ENCODE results near the gene NME7. TPM values are rescaled to one million over a fixed set of nuclear protein-coding genes. Genes with fewer than 3 reads are reported as not detected.

Gene NME7
- total RNA-seq, 1 experiment from 2014 or later = 21.8 TPM

- Histone ChIP-seq H2AFZ (ENCODE audit: low read depth, low read length, poor library complexity, severe bottlenecking) (no peak overlapping the region), H3K27me3 (ENCODE audit: insufficient read depth, low read length) (no peaks in the 10 kb centered on the region), H3K9me2 (ENCODE audit: insufficient read depth) (no peaks in the 10 kb centered on the region), H3K4me2 (ENCODE audit: low read length) (no peak overlapping the region), H3K4me3 (replicated peaks in 1 of 2; ENCODE audit: low read depth in 1 of 2, low read length in 2 of 2) (no peak overlapping the region), H3K4me1 (ENCODE audit: control insufficient read depth in 1 of 2, insufficient read depth in 2 of 2, low read length in 2 of 2) (no peaks in the 10 kb centered on the region), H4K20me1 (ENCODE audit: insufficient read depth) (no peaks in the 10 kb centered on the region), H3K79me2 (ENCODE audit: insufficient read depth, low read length) (no peaks in the 10 kb centered on the region), H3K36me3 (ENCODE audit: control insufficient read depth in 1 of 2, insufficient read depth in 2 of 2, low read length in 2 of 2) (no peaks in the 10 kb centered on the region), H3K9me3 (ENCODE audit: control insufficient read depth in 1 of 2, insufficient read depth in 1 of 2, low read depth in 1 of 2, low read length in 2 of 2) (no peaks in the 10 kb centered on the region), H3K27ac (ENCODE audit: low read depth, low read length) (no peak overlapping the region), H3K9ac (ENCODE audit: low read length) (no peak overlapping the region)
- CTCF ChIA-PET = no interaction called here
- RAD21 ChIA-PET (ENCODE audit: low non-redundant PET in 1 of 2, low total read pairs in 2 of 2, uncharacterized antibody in 2 of 2, unreplicated experiment in 2 of 2) = no interaction called here
- intact Hi-C loops (cut with micrococcal nuclease) = no loop called here
- TF ChIP-seq CEBPB (IDR thresholded peaks at IDR 0.05; ENCODE audit: low read depth) = no peak
- peak; percentile 14; the same call in 1 of the 2 replicates for TF ChIP-seq RAD21 (IDR thresholded peaks at IDR 0.05; ENCODE audit: low read depth)
- TF ChIP-seq JUND (IDR thresholded peaks at IDR 0.05) = no peak
- no TSS peak for BruUV-seq (replicated peaks)
- DNase-seq (ENCODE audit: low read depth, low spot score) = no peak
- POLR2A ChIA-PET = no interaction called here
- ATAC-seq = no peak
Measured at GRCh38 chr1:169193191-169193850, 174.3 kb downstream of the NME7 start.

- H4K20me1 ChIP-seq (ENCODE audit: insufficient read depth) = no peaks in the 10 kb centered on the region
- POLR2A ChIA-PET = no interaction called here
- no peak overlapping the region for H3K4me2 ChIP-seq (ENCODE audit: low read length)
- CTCF ChIA-PET = no interaction called here
- no peaks in the 10 kb centered on the region for H3K36me3 ChIP-seq (ENCODE audit: control insufficient read depth in 1 of 2, insufficient read depth in 2 of 2, low read length in 2 of 2)
- no TSS peak for BruUV-seq (replicated peaks)
- H3K9me2 ChIP-seq (ENCODE audit: insufficient read depth) = no peaks in the 10 kb centered on the region
- H3K9me3 ChIP-seq (ENCODE audit: control insufficient read depth in 1 of 2, insufficient read depth in 1 of 2, low read depth in 1 of 2, low read length in 2 of 2) = no peaks in the 10 kb centered on the region
- H2AFZ ChIP-seq (ENCODE audit: low read depth, low read length, poor library complexity, severe bottlenecking) = no peak overlapping the region
- no peak overlapping the region for H3K27ac ChIP-seq (ENCODE audit: low read depth, low read length)
- DNase-seq (ENCODE audit: low read depth, low spot score) (no peak), ATAC-seq (no peak)
- intact Hi-C loops (cut with micrococcal nuclease) = no loop called here
- H3K79me2 ChIP-seq (ENCODE audit: insufficient read depth, low read length) = no peaks in the 10 kb centered on the region
- H3K4me1 ChIP-seq (ENCODE audit: control insufficient read depth in 1 of 2, insufficient read depth in 2 of 2, low read length in 2 of 2) = no peaks in the 10 kb centered on the region
- RAD21 ChIA-PET (ENCODE audit: low non-redundant PET in 1 of 2, low total read pairs in 2 of 2, uncharacterized antibody in 2 of 2, unreplicated experiment in 2 of 2) = no interaction called here
- no peaks in the 10 kb centered on the region for H3K27me3 ChIP-seq (ENCODE audit: insufficient read depth, low read length)
- TF ChIP-seq MAX (IDR thresholded peaks at IDR 0.05) = no peak
- no peak for TF ChIP-seq YY1 (IDR thresholded peaks at IDR 0.05; ENCODE audit: extremely low read depth, insufficient replicate concordance, low read depth, low read length)
- TF ChIP-seq, protein P1, sequence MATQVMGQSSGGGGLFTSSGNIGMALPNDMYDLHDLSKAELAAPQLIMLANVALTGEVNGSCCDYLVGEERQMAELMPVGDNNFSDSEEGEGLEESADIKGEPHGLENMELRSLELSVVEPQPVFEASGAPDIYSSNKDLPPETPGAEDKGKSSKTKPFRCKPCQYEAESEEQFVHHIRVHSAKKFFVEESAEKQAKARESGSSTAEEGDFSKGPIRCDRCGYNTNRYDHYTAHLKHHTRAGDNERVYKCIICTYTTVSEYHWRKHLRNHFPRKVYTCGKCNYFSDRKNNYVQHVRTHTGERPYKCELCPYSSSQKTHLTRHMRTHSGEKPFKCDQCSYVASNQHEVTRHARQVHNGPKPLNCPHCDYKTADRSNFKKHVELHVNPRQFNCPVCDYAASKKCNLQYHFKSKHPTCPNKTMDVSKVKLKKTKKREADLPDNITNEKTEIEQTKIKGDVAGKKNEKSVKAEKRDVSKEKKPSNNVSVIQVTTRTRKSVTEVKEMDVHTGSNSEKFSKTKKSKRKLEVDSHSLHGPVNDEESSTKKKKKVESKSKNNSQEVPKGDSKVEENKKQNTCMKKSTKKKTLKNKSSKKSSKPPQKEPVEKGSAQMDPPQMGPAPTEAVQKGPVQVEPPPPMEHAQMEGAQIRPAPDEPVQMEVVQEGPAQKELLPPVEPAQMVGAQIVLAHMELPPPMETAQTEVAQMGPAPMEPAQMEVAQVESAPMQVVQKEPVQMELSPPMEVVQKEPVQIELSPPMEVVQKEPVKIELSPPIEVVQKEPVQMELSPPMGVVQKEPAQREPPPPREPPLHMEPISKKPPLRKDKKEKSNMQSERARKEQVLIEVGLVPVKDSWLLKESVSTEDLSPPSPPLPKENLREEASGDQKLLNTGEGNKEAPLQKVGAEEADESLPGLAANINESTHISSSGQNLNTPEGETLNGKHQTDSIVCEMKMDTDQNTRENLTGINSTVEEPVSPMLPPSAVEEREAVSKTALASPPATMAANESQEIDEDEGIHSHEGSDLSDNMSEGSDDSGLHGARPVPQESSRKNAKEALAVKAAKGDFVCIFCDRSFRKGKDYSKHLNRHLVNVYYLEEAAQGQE (IDR thresholded peaks at IDR 0.05; ENCODE audit: low read depth) = no peak
- no peak for TF ChIP-seq ZFX (IDR thresholded peaks at IDR 0.05)
- TF ChIP-seq JUND (IDR thresholded peaks at IDR 0.05) = no peak
- no peak for TF ChIP-seq EZH2phosphoT487 (IDR thresholded peaks at IDR 0.05; ENCODE audit: borderline replicate concordance)
- no peak for TF ChIP-seq POLR2AphosphoS5 (IDR thresholded peaks at IDR 0.05; ENCODE audit: low read depth, low read length)
- no peak for TF ChIP-seq ZBTB33 (IDR thresholded peaks at IDR 0.05; ENCODE audit: extremely low read depth, insufficient replicate concordance, low read length)
- no peak overlapping the region for H3K9ac ChIP-seq (ENCODE audit: low read length)
- H3K4me3 ChIP-seq (replicated peaks in 1 of 2; ENCODE audit: low read depth in 1 of 2, low read length in 2 of 2) = no peak overlapping the region
Measured at GRCh38 chr1:169186106-169186505, 181.5 kb downstream of the NME7 start.
